ENCODE data around the gene MRPS10.
"Not testable (repeated sequence)": the region's sequence is repeated elsewhere in the genome, so short reads cannot be mapped to it uniquely, and the experiment has no call there.

MRPS10 gene

GRCh38 chr6:42207559-42207958 lies 10.1 kb downstream of the MRPS10 start:
- H3K9ac ChIP-seq (ENCODE audit: low read length); H3K27ac ChIP-seq (ENCODE audit: low read depth, low read length); H3K9me3 ChIP-seq (ENCODE audit: control insufficient read depth, insufficient read depth, low read depth, low read length); H3K4me1 ChIP-seq (ENCODE audit: control insufficient read depth, insufficient read depth, low read length); H3K27me3 ChIP-seq (ENCODE audit: control insufficient read depth, insufficient read depth, low read length); H3K4me3 ChIP-seq (ENCODE audit: low read depth, low read length): not testable (repeated sequence)
- H3K36me3 ChIP-seq (ENCODE audit: control insufficient read depth, insufficient read depth, low read length) = peaks cover 72% of the 10 kb centered on the region

GRCh38 chr6:42204768-42205282 lies 12.8 kb downstream of the MRPS10 start:
- H3K27ac ChIP-seq (ENCODE audit: low read depth, low read length) = no peak overlapping the region
- peaks cover 48% of the 10 kb centered on the region for H3K36me3 ChIP-seq (ENCODE audit: control insufficient read depth, insufficient read depth, low read length)
- H3K9ac ChIP-seq (ENCODE audit: low read length) = no peak overlapping the region
- no peaks in the 10 kb centered on the region for H3K27me3 ChIP-seq (ENCODE audit: control insufficient read depth, insufficient read depth, low read length)
- H3K4me1 ChIP-seq (ENCODE audit: control insufficient read depth, insufficient read depth, low read length) = no peaks in the 10 kb centered on the region
- no peaks in the 10 kb centered on the region for H3K9me3 ChIP-seq (ENCODE audit: control insufficient read depth, insufficient read depth, low read depth, low read length)
- H3K4me3 ChIP-seq (ENCODE audit: low read depth, low read length) = no peak overlapping the region

GRCh38 chr6:42203183-42203582 lies 14.5 kb downstream of the MRPS10 start:
- Histone ChIP-seq H3K36me3 (ENCODE audit: control insufficient read depth, insufficient read depth, low read length) (peaks cover 32% of the 10 kb centered on the region), H3K27me3 (ENCODE audit: control insufficient read depth, insufficient read depth, low read length) (no peaks in the 10 kb centered on the region), H3K4me1 (ENCODE audit: control insufficient read depth, insufficient read depth, low read length) (no peaks in the 10 kb centered on the region), H3K9ac (ENCODE audit: low read length) (no peak overlapping the region), H3K9me3 (ENCODE audit: control insufficient read depth, insufficient read depth, low read depth, low read length) (no peaks in the 10 kb centered on the region), H3K4me3 (ENCODE audit: low read depth, low read length) (no peak overlapping the region), H3K27ac (ENCODE audit: low read depth, low read length) (no peak overlapping the region)

- H3K36me3 ChIP-seq (ENCODE audit: control insufficient read depth, insufficient read depth, low read length) = peaks cover 24% of the 10 kb centered on the region
- not testable (repeated sequence) for H3K4me1 ChIP-seq (ENCODE audit: control insufficient read depth, insufficient read depth, low read length); H3K4me3 ChIP-seq (ENCODE audit: low read depth, low read length); H3K9me3 ChIP-seq (ENCODE audit: control insufficient read depth, insufficient read depth, low read depth, low read length); H3K9ac ChIP-seq (ENCODE audit: low read length); H3K27me3 ChIP-seq (ENCODE audit: control insufficient read depth, insufficient read depth, low read length); H3K27ac ChIP-seq (ENCODE audit: low read depth, low read length)
Observed at GRCh38 chr6:42202131-42202915, 15.3 kb downstream of the MRPS10 start.

- Histone ChIP-seq H3K9me3 (ENCODE audit: control insufficient read depth, insufficient read depth, low read depth, low read length) (no peaks in the 10 kb centered on the region), H3K9ac (ENCODE audit: low read length) (no peak overlapping the region), H3K4me3 (ENCODE audit: low read depth, low read length) (no peak overlapping the region), H3K27me3 (ENCODE audit: control insufficient read depth, insufficient read depth, low read length) (no peaks in the 10 kb centered on the region), H3K36me3 (ENCODE audit: control insufficient read depth, insufficient read depth, low read length) (peaks cover 16% of the 10 kb centered on the region), H3K4me1 (ENCODE audit: control insufficient read depth, insufficient read depth, low read length) (no peaks in the 10 kb centered on the region), H3K27ac (ENCODE audit: low read depth, low read length) (no peak overlapping the region)
Observed at GRCh38 chr6:42201382-42201781, 16.3 kb downstream of the MRPS10 start.

GRCh38 chr6:42200035-42200434 lies 17.6 kb downstream of the MRPS10 start:
- Histone ChIP-seq H3K4me3 (ENCODE audit: low read depth, low read length) (no peak overlapping the region), H3K4me1 (ENCODE audit: control insufficient read depth, insufficient read depth, low read length) (no peaks in the 10 kb centered on the region), H3K27me3 (ENCODE audit: control insufficient read depth, insufficient read depth, low read length) (no peaks in the 10 kb centered on the region), H3K36me3 (ENCODE audit: control insufficient read depth, insufficient read depth, low read length) (peaks cover 11% of the 10 kb centered on the region), H3K9me3 (ENCODE audit: control insufficient read depth, insufficient read depth, low read depth, low read length) (no peaks in the 10 kb centered on the region), H3K9ac (ENCODE audit: low read length) (no peak overlapping the region), H3K27ac (ENCODE audit: low read depth, low read length) (no peak overlapping the region)

- peaks cover 4% of the 10 kb centered on the region for H3K36me3 ChIP-seq (ENCODE audit: control insufficient read depth, insufficient read depth, low read length)
- H3K4me1 ChIP-seq (ENCODE audit: control insufficient read depth, insufficient read depth, low read length) = peaks cover 2% of the 10 kb centered on the region; the same call in 1 of the 2 replicates
- H3K27me3 ChIP-seq (ENCODE audit: control insufficient read depth, insufficient read depth, low read length) = no peaks in the 10 kb centered on the region
- no peaks in the 10 kb centered on the region for H3K9me3 ChIP-seq (ENCODE audit: control insufficient read depth, insufficient read depth, low read depth, low read length)
- no peak overlapping the region for H3K9ac ChIP-seq (ENCODE audit: low read length)
- no peak overlapping the region for H3K27ac ChIP-seq (ENCODE audit: low read depth, low read length)
- no peak overlapping the region for H3K4me3 ChIP-seq (ENCODE audit: low read depth, low read length)
Observed at GRCh38 chr6:42199106-42199981, 18.3 kb downstream of the MRPS10 start.

GRCh38 chr6:42197555-42198362 lies 19.9 kb downstream of the MRPS10 start:
- Histone ChIP-seq H3K27ac (ENCODE audit: low read depth, low read length) (no peak overlapping the region), H3K4me1 (ENCODE audit: control insufficient read depth, insufficient read depth, low read length) (peaks cover 12% of the 10 kb centered on the region; the same call in 1 of the 2 replicates), H3K9ac (ENCODE audit: low read length) (no peak overlapping the region), H3K27me3 (ENCODE audit: control insufficient read depth, insufficient read depth, low read length) (no peaks in the 10 kb centered on the region), H3K4me3 (ENCODE audit: low read depth, low read length) (no peak overlapping the region), H3K36me3 (ENCODE audit: control insufficient read depth, insufficient read depth, low read length) (no peaks in the 10 kb centered on the region), H3K9me3 (ENCODE audit: control insufficient read depth, insufficient read depth, low read depth, low read length) (no peaks in the 10 kb centered on the region)

- Histone ChIP-seq H3K9me3 (ENCODE audit: control insufficient read depth, insufficient read depth, low read depth, low read length) (no peaks in the 10 kb centered on the region), H3K4me3 (ENCODE audit: low read depth, low read length) (no peak overlapping the region), H3K36me3 (ENCODE audit: control insufficient read depth, insufficient read depth, low read length) (no peaks in the 10 kb centered on the region), H3K9ac (ENCODE audit: low read length) (no peak overlapping the region), H3K27ac (ENCODE audit: low read depth, low read length) (no peak overlapping the region), H3K4me1 (ENCODE audit: control insufficient read depth, insufficient read depth, low read length) (peaks cover 12% of the 10 kb centered on the region; the same call in 1 of the 2 replicates), H3K27me3 (ENCODE audit: control insufficient read depth, insufficient read depth, low read length) (no peaks in the 10 kb centered on the region)
Observed at GRCh38 chr6:42195415-42195814, 22.2 kb downstream of the MRPS10 start.

GRCh38 chr6:42194056-42194455 lies 23.6 kb downstream of the MRPS10 start:
- Histone ChIP-seq H3K27me3 (ENCODE audit: control insufficient read depth, insufficient read depth, low read length) (no peaks in the 10 kb centered on the region), H3K27ac (ENCODE audit: low read depth, low read length) (no peak overlapping the region), H3K4me3 (ENCODE audit: low read depth, low read length) (no peak overlapping the region), H3K36me3 (ENCODE audit: control insufficient read depth, insufficient read depth, low read length) (no peaks in the 10 kb centered on the region), H3K9ac (ENCODE audit: low read length) (no peak overlapping the region), H3K9me3 (ENCODE audit: control insufficient read depth, insufficient read depth, low read depth, low read length) (no peaks in the 10 kb centered on the region), H3K4me1 (ENCODE audit: control insufficient read depth, insufficient read depth, low read length) (peaks cover 12% of the 10 kb centered on the region; the same call in 1 of the 2 replicates)

Data from HUES6 (cell line).